Naive thymus-derived CD4-positive, alpha-beta T cell (primary cell): ENCODE results near the gene EXD1. TPM values are rescaled to one million over a fixed set of nuclear protein-coding genes. Genes with fewer than 3 reads are reported as not detected.
A peak's percentile ranks its signal among the peaks of the same experiment; 100 is the strongest.

Experiments
- ATAC-seq: fragments of 150-1000 bp; cut with Tn5 transposase; 2 replicates; pipeline ENCODE4 v1.10.0; 2021; ENCODE audit warnings: mild to moderate bottlenecking, moderate library complexity
- CTCF ChIA-PET: fragments of 350-600 bp; sonication (Branson Sonifier 250); formaldehyde crosslinking; loops from one replicate; lab custom pipeline; 2021; ENCODE audit warnings: antibody characterized with exemption; lab: Charles Lee
- POLR2A ChIA-PET: fragments of 350-600 bp; sonication (Branson Sonifier 250); formaldehyde crosslinking; loops from one replicate; lab custom pipeline; 2021; ENCODE audit warnings: antibody characterized with exemption, inconsistent platforms; lab: Charles Lee
- DNase-seq, 9 donors: peaks; one replicate each; pipeline versions ENCODE4 v3.0.0 to v3.0.0-alpha.2; 2020 to 2022; ENCODE audit warnings: mixed read lengths in 1 of 9
- H3K27ac ChIP-seq: one replicate; pipeline ENCODE4 v1.7.0; 2013; ENCODE audit warnings: mild to moderate bottlenecking, low read depth, low read length, moderate library complexity
- H3K27me3 ChIP-seq, 2 donors: one replicate each; pipeline ENCODE4 v1.7.0; 2013; ENCODE audit warnings: low read length in 2 of 2, mild to moderate bottlenecking in 2 of 2, moderate library complexity in 2 of 2; ENCODE audit not compliant: control insufficient read depth in 2 of 2, insufficient read depth in 2 of 2
- H3K36me3 ChIP-seq, 3 experiments: 1 replicate in 2 of 3; 2 replicates in 1 of 3; pipeline ENCODE4 v1.7.0; 2013; ENCODE audit warnings: low read length in 3 of 3, mild to moderate bottlenecking in 3 of 3, moderate library complexity in 1 of 3; ENCODE audit not compliant: insufficient read depth in 3 of 3, control insufficient read depth in 2 of 3
- H3K4me1 ChIP-seq, 2 donors: one replicate each; pipeline ENCODE4 v1.7.0; 2013; ENCODE audit warnings: low read length in 2 of 2, mild to moderate bottlenecking in 2 of 2, moderate library complexity in 1 of 2; ENCODE audit not compliant: control insufficient read depth in 2 of 2, insufficient read depth in 2 of 2
- H3K4me3 ChIP-seq: 2 replicates; pipeline ENCODE4 v1.7.0; 2013; ENCODE audit warnings: mild to moderate bottlenecking, low read length
- H3K9me3 ChIP-seq, 3 experiments: 1 replicate in 2 of 3; 2 replicates in 1 of 3; pipeline ENCODE4 v1.7.0; 2013; ENCODE audit warnings: low read length in 3 of 3; ENCODE audit not compliant: control insufficient read depth in 2 of 3
- H3K27ac Mint-ChIP-seq, 9 donors: one replicate each; pipeline ENCODE4 v1.8.0; 2020 to 2022; ENCODE audit warnings: mixed read lengths in 9 of 9, mild to moderate bottlenecking in 8 of 9, moderate library complexity in 5 of 9, inconsistent platforms in 2 of 9
- H3K27me3 Mint-ChIP-seq, 5 donors: one replicate each; pipeline ENCODE4 v1.8.0; 2021 to 2022; ENCODE audit warnings: mixed read lengths in 5 of 5, mild to moderate bottlenecking in 1 of 5
- H3K36me3 Mint-ChIP-seq, 5 donors: one replicate each; pipeline ENCODE4 v1.8.0; 2020 to 2022; ENCODE audit warnings: mixed read lengths in 5 of 5, mild to moderate bottlenecking in 3 of 5, inconsistent platforms in 1 of 5
- H3K4me1 Mint-ChIP-seq, 7 donors: one replicate each; pipeline ENCODE4 v1.8.0; 2020 to 2022; ENCODE audit warnings: mixed read lengths in 7 of 7, mild to moderate bottlenecking in 3 of 7, inconsistent platforms in 1 of 7
- H3K4me3 Mint-ChIP-seq, 10 donors: one replicate each; pipeline ENCODE4 v1.8.0; 2020 to 2022; ENCODE audit warnings: mild to moderate bottlenecking in 10 of 10, mixed read lengths in 10 of 10, moderate library complexity in 6 of 10, inconsistent platforms in 2 of 10
- H3K9me3 Mint-ChIP-seq, 11 donors: one replicate each; pipeline ENCODE4 v1.8.0; 2020 to 2022; ENCODE audit warnings: mixed read lengths in 11 of 11, mild to moderate bottlenecking in 4 of 11, inconsistent platforms in 1 of 11, moderate library complexity in 1 of 11
- intact Hi-C, 2 donors: fragments of 100-400 bp; cut with micrococcal nuclease; formaldehyde crosslinking; loops; one replicate each; pipeline ENCODE4 v1.15.1; 2023
- polyA plus RNA-seq, 2 donors: library from polyadenylated mRNA; unstranded; fragments of 300-500 nt; fragmentation: Illumina TruSeq; gene quantifications; one replicate each; pipeline ENCODE4 v1.2.3, GENCODE V29; 2021
- total RNA-seq, 6 experiments: library from RNA in 5 of 6; stranded (reverse) in 5 of 6; gene quantifications; 1 replicate in 5 of 6; 2 replicates in 1 of 6; pipeline ENCODE4 v1.2.3 and lab custom pipeline; 2021 to 2026

Gene EXD1, protein sequence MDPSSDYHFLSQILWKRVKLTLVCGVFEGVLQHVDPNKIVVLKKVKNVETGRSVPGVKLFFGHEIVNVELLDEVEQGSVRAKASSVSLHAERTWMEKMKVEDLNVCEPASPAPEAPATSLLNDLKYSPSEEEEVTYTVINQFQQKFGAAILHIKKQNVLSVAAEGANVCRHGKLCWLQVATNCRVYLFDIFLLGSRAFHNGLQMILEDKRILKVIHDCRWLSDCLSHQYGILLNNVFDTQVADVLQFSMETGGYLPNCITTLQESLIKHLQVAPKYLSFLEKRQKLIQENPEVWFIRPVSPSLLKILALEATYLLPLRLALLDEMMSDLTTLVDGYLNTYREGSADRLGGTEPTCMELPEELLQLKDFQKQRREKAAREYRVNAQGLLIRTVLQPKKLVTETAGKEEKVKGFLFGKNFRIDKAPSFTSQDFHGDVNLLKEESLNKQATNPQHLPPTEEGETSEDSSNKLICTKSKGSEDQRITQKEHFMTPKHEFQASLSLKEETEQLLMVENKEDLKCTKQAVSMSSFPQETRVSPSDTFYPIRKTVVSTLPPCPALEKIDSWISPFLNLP
- total RNA-seq (not detected), polyA plus RNA-seq (not detected), total RNA-seq (lab: John Stamatoyannopoulos, UW) (not detected)

DNA sequence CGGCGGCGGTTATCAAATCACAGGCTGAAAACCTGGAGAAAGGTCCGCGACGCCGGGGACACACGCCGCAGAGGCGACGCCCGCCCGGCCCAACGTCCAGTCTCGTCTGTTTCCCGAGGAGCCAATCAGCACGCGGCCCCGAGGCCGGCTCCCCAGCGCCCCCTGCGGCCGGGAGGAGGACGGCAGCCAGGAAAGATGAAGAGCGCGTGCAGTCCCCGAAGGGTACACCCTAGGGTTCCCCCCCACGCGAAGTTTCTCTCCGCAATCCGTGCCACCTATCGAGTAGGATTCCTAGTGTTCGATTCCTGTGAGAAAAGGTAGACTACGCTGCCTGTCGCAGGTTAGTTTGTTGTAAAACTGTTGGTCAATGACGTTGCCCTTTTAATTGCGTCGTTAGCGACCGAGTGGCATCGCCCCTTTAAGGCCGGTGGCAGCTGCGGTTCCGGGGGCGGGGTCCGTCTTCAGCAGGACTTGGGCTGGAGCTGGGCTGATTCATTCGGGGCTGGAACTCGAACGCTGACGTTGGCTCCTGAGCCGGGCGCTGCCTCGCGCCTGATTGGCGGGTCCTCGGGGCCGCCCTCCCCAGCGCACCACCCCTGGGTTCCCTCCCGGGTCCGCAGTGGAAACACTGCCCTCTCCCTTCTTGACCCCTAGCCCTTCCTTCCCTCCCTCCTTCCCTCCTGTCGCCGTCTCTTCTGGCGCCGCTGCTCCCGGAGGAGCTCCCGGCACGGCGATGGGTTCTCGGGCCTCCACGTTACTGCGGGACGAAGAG, at the start of gene EXD1, which contains the start of gene CHP1:
Gene EXD1, minus strand, starts transcription at position 108 of the 772 bp plus-strand sequence. CDS start 4,182 bp downstream, outside the sequence.
Gene CHP1, plus strand, starts transcription at position 619 of the 772 bp plus-strand sequence. Its CDS starts 115 bp downstream, at position 734.
- Mint-ChIP-seq H3K4me3 (peak within 1 kb of the TSS; percentile 85 to 94 (median 91)), H3K9me3 (peaks cover 0 to 2% (median 0%) of the 10 kb centered on the region in 11 donors), H3K27me3 (peaks cover 0 to 11% (median 0%) of the 10 kb centered on the region in 5 donors), H3K36me3 (peaks cover 0 to 1% (median 0%) of the 10 kb centered on the region in 5 donors), H3K27ac (peak within 1 kb of the TSS; percentile 81 to 94 (median 92)), H3K4me1 (peaks cover 17 to 36% (median 25%) of the 10 kb centered on the region in 7 donors)
- Histone ChIP-seq H3K4me3 (peak within 1 kb of the TSS; percentile 92), H3K27me3 (no peaks in the 10 kb centered on the region), H3K4me1 (peaks cover 10 to 13% of the 10 kb centered on the region in 2 donors), H3K27ac (peak within 1 kb of the TSS; percentile 82), H3K9me3 (no peaks in the 10 kb centered on the region), H3K36me3 (no peaks in the 10 kb centered on the region)
- ATAC-seq (peak; percentile 96), DNase-seq (peak; percentile 86 to 96 (median 90))
- ChIA-PET CTCF (interaction anchor here (0.7 to 1.8 kb wide), 7 partner anchors 12 to 337 kb away, joined by 3 to 5 read pairs (median 3); partner anchors contain the start of genes INO80 and VPS18), POLR2A (interaction anchor here (0.6 to 1.7 kb wide), 7 partner anchors 35 to 713 kb away, joined by 3 to 13 read pairs (median 3); partner anchors contain the start of genes CHAC1, INO80 and VPS18)
- intact Hi-C loops: loop anchor here (1.0 to 10.0 kb wide), 20 partner anchors 52 to 1874 kb away; partner anchors contain the start of genes CHAC1 (in 2 of the 2), DNAJC17 (in 2 of the 2), INO80 (in 2 of the 2) and NDUFAF1 (in 2 of the 2)

DNA sequence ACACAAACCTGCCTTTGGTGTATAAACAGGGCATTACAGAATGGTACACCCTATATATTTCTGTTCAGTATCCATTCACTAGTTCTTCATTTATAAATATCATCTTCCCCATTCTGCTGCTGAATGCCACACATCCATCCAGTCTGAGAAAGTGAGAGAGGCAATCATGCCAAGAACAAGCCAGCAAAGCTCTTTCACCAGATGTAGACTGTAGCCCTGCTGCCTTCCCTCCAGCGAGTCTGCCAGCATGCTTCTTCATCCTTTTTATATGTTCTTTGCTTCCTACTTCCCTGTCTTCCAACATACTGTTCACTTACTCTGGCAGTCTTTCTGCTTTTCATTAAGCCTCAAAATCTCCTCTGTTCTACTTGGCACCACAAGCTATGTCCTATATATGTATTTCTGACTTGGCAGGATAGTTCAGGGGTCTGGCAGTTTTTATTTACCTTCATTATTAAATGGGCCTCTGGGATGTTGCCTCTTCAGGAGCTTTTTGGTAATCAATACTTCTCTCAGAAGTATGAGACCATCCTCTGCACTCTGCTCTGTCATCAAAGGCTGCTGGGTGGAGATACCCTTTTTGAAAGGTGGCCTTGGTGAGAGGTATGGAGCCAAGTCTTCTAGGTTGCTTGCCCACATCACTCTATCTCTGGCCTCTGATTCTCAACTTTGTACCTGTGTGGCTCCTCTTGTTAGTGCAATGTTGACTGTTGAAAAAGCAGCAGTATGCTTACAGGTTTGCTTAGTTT, 49.2 kb upstream of the EXD1 start:
- DNase-seq: no peak
- Mint-ChIP-seq H3K27ac (peak overlapping the region in 4 of 9 donors; percentile 8 to 59 (median 25)), H3K4me1 (peaks cover 2 to 19% (median 17%) of the 10 kb centered on the region in 7 donors), H3K27me3 (peaks cover 0 to 2% (median 0%) of the 10 kb centered on the region in 5 donors), H3K36me3 (peaks cover under 1 to 30% (median 13%) of the 10 kb centered on the region in 5 donors), H3K4me3 (no peak overlapping the region), H3K9me3 (peaks cover 0 to 5% (median 0%) of the 10 kb centered on the region in 11 donors)
- intact Hi-C loops: loop anchor here (5.0 to 10.0 kb wide), 4 partner anchors 263 to 995 kb away; partner anchors contain the start of genes GANC (in 1 of the 2), MAPKBP1 (in 1 of the 2), MGA (in 1 of the 2) and RPAP1 (in 1 of the 2)
- Histone ChIP-seq H3K27me3 (no peaks in the 10 kb centered on the region), H3K4me1 (peaks cover 6 to 7% of the 10 kb centered on the region in 2 donors), H3K9me3 (no peaks in the 10 kb centered on the region), H3K36me3 (peaks cover 0 to 7% (median 6%) of the 10 kb centered on the region in 3 experiments), H3K27ac (no peak overlapping the region), H3K4me3 (no peak overlapping the region)
- ChIA-PET POLR2A (interaction anchor here (0.6 kb wide), 1 partner anchor 86 kb away, joined by 3 read pairs; no protein-coding TSS in a partner anchor), CTCF (no interaction called here)
- ATAC-seq: no peak

DNA sequence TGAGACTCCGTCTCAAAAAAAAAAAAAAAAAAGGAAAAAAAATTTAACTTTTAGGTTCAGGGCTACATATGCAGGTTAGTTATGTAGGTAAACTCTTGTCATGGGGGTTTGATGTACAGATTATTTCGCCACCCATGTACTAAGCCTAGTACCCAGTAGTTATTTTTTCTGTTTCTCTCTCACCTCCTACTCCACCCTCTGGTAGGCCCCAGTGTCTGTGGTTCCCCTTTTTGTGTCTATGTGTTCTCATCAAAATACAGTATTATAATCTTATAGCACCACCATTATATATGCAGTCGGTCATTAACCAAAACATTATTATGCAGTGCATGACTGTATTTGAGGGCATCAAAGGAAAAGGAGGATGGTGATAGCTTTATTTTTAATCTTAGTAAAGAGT, 47.8 kb upstream of the EXD1 start:
- ATAC-seq (no peak), DNase-seq (no peak)
- H3K9me3 Mint-ChIP-seq: no peaks in the 10 kb centered on the region
- H3K36me3 ChIP-seq: peaks cover 0 to 7% (median 0%) of the 10 kb centered on the region in 3 experiments
- peaks cover 4 to 6% of the 10 kb centered on the region in 2 donors for H3K4me1 ChIP-seq
- no peaks in the 10 kb centered on the region for H3K27me3 ChIP-seq
- H3K27me3 Mint-ChIP-seq: no peaks in the 10 kb centered on the region
- H3K4me3 ChIP-seq: no peak overlapping the region
- ChIA-PET POLR2A (interaction anchor here (0.7 kb wide), 1 partner anchor 1212 kb away, joined by 3 read pairs; the partner anchor contains the start of gene ZNF106), CTCF (interaction anchor here (0.7 kb wide), 1 partner anchor 1623 kb away, joined by 4 read pairs; no protein-coding TSS in a partner anchor)
- peaks cover 0 to 23% (median 8%) of the 10 kb centered on the region in 5 donors for H3K36me3 Mint-ChIP-seq
- peaks cover 0 to 9% (median 9%) of the 10 kb centered on the region in 7 donors for H3K4me1 Mint-ChIP-seq
- H3K27ac Mint-ChIP-seq: peak overlapping the region in 2 of 9 donors; percentile 12 to 50
- no peak overlapping the region for H3K27ac ChIP-seq
- H3K9me3 ChIP-seq: no peaks in the 10 kb centered on the region
- intact Hi-C loops: no loop called here
- no peak overlapping the region for H3K4me3 Mint-ChIP-seq

DNA sequence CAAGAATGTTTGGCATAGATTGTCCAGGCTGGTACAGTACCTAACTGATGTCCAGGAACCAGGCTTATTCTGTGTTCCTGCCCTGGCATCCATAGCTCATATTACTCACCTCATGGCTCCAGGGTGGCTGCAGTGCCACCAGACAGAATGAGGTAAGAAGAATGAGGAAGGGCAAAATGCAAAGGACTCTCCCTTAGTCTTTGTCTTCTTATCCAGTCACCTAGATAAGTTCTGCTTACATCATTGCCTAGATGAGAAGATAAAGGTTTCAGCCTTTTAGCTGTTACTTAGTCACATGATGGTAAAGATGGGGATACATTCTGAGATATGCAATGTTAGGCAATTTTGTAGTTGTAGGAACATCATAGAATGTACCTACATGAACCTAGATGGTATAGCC, 46.3 kb upstream of the EXD1 start:
- ATAC-seq (peak; percentile 66), DNase-seq (no peak)
- Mint-ChIP-seq H3K27ac (peak overlapping the region in 1 of 9 donors; percentile 19), H3K36me3 (peaks cover 0 to 23% (median 8%) of the 10 kb centered on the region in 5 donors), H3K27me3 (no peaks in the 10 kb centered on the region), H3K9me3 (no peaks in the 10 kb centered on the region), H3K4me1 (no peaks in the 10 kb centered on the region), H3K4me3 (no peak overlapping the region)
- H3K36me3 ChIP-seq: peaks cover 0 to 7% (median 0%) of the 10 kb centered on the region in 3 experiments
- CTCF ChIA-PET: no interaction called here
- H3K9me3 ChIP-seq: no peaks in the 10 kb centered on the region
- H3K4me3 ChIP-seq: no peak overlapping the region
- intact Hi-C loops: no loop called here
- no peak overlapping the region for H3K27ac ChIP-seq
- POLR2A ChIA-PET: no interaction called here
- no peaks in the 10 kb centered on the region for H3K4me1 ChIP-seq
- no peaks in the 10 kb centered on the region for H3K27me3 ChIP-seq

DNA sequence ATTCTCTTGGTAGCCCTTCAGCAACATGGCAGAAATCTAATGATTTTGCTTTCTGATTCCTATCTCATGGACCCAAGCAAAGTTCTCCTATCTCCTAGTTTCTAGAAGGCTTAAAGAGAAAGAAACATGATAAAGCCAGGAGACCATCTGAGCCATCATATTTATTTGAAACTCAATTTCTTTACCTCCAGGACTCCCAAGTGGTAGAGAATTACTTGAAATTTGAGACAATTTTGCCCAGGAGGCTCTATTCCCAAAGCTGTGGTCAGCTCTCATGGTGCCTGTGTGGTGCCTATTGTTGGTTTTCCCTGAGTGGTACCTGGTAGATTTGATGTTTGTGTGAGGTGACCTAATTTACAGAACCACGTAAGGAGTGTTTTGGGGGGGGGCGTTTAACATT, 39.3 kb upstream of the EXD1 start:
- H3K27me3 Mint-ChIP-seq: no peaks in the 10 kb centered on the region
- ChIA-PET CTCF (interaction anchor here (0.6 kb wide), 1 partner anchor 287 kb away, joined by 3 read pairs; no protein-coding TSS in a partner anchor), POLR2A (no interaction called here)
- Histone ChIP-seq H3K27ac (no peak overlapping the region), H3K36me3 (peaks cover 0 to 8% (median 0%) of the 10 kb centered on the region in 3 experiments), H3K4me1 (no peaks in the 10 kb centered on the region), H3K9me3 (no peaks in the 10 kb centered on the region), H3K27me3 (no peaks in the 10 kb centered on the region), H3K4me3 (no peak overlapping the region)
- H3K27ac Mint-ChIP-seq: no peak overlapping the region
- no peak overlapping the region for H3K4me3 Mint-ChIP-seq
- ATAC-seq (no peak), DNase-seq (no peak)
- no peaks in the 10 kb centered on the region for H3K4me1 Mint-ChIP-seq
- H3K36me3 Mint-ChIP-seq: peaks cover 4 to 28% (median 14%) of the 10 kb centered on the region in 5 donors
- no peaks in the 10 kb centered on the region for H3K9me3 Mint-ChIP-seq
- intact Hi-C loops: no loop called here
